EH (cell line): ENCODE measurements around the gene GATD1.

Experiments
- DNase-seq: peaks from one replicate; pipeline ENCODE4 v3.0.0-alpha.2; 2015; ENCODE audit warnings: low read depth

The GATD1 gene

DNA sequence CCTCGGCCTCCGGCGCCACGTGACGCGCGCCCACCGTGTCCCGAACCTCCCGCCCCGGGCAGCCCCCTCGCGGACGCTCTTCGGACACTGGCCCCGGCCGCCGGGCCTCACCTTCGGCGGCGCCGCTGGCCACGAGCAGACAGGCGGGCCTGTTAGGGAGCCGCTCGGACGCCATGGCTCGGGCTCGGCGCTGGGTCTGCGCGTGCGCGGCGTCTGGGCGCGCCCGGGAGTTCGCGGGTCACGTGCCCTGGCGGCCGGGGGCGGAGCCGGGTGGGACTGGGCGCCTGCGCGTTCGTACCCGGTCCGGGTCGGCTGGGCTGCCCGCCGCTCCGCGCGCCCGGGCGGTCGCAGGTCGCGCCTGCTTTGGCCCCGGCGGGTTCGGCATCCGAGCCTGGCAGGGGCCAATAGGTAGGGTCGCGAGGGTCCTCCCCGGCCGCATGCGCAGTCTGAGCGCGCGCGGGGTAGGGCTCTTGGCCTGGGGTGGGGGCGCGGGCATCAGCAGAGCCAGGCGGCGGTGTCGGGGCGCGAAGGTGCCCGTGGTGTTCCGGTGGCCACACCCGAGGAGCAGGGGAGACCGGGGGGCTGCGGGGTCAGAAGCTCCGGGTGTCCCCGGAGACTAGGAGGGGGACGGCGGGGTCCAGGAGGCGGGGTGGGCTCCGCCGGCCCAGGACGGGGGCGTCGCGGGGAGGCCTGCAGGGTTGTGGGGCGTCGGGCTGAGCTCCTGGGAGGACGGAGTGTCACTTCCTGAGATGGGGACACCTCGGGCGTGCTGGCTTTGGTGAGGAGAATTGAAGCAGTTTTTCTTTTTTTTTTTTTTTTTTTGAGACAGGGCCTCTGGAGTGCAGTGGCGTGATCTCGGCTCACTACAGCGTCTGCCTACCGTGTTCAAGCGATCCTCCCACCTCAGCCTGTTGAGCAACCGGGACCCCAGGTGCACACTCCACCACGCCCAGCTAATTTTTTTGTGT lies at the start of gene GATD1:
Gene GATD1, minus strand, starts transcription at position 200 of the 968 bp plus-strand sequence. Its CDS starts 25 bp downstream, at position 175.
- DNase-seq, result peak; percentile 86

DNA sequence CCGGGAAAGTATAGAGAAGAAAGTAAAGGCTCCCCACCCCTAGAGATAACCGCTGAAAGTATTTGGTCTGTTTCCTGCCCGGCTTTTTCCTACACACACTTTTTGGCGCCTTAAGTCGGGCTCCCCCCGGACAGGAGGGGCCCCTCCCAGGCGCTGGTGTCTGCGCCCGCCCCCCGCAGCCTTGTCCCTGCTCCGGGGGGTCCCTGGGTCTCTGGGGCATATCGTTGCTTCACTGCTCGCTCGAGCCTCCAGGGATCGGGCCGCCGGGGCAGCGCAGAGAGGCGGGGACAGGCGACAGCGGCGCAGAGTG lies 49.5 kb upstream of the GATD1 start:
- DNase-seq, result no peak

DNA sequence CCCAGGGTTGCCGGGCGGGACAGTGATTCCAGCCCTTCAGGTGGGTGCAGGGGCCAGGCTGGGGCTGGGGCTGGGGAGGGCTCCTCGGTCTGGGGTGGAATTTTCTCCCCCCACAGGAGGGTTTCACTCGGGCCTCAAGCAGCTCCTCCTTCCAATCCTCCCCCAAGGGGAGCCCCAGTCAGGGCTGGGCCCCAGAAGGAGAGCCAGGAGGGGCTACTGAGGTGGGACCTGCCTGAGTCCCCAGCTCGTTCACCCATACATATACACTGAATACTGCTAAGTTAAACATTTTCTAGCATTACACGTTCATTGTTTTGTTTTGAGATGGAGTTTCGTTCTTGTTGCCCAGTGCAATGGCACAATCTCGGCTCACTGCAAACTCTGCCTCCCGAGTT lies 48.9 kb upstream of the GATD1 start:
- DNase-seq, result no peak

- no peak for DNase-seq
Measured at GRCh38 chr11:825366-826226, 48.3 kb upstream of the GATD1 start.

DNA sequence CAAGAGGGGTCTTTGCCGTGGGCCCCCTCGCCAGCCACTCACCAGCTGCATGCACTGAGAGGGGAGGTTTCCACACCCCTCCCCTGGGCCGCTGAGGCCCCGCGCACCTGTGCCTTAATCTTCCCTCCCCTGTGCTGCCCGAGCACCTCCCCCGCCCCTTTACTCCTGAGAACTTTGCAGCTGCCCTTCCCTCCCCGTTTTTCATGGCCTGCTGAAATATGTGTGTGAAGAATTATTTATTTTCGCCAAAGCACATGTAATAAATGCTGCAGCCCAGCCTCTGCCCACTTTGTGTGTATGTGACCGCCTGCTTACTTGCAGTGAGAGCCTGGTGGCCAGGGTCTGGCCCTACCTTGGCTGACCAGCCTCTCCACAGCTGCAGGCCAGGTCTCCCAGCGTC lies 47.7 kb upstream of the GATD1 start:
- DNase-seq, result no peak

- DNase-seq, result no peak
Measured at GRCh38 chr11:824292-824880, 47.1 kb upstream of the GATD1 start.

GRCh38 chr11:823441-824291 lies 46.4 kb upstream of the GATD1 start:
- DNase-seq, result no peak

GRCh38 chr11:821512-822371 lies 44.5 kb upstream of the GATD1 start:
- DNase-seq, result no peak

GRCh38 chr11:820655-821511 lies 43.6 kb upstream of the GATD1 start:
- peak; percentile 83 for DNase-seq

DNA sequence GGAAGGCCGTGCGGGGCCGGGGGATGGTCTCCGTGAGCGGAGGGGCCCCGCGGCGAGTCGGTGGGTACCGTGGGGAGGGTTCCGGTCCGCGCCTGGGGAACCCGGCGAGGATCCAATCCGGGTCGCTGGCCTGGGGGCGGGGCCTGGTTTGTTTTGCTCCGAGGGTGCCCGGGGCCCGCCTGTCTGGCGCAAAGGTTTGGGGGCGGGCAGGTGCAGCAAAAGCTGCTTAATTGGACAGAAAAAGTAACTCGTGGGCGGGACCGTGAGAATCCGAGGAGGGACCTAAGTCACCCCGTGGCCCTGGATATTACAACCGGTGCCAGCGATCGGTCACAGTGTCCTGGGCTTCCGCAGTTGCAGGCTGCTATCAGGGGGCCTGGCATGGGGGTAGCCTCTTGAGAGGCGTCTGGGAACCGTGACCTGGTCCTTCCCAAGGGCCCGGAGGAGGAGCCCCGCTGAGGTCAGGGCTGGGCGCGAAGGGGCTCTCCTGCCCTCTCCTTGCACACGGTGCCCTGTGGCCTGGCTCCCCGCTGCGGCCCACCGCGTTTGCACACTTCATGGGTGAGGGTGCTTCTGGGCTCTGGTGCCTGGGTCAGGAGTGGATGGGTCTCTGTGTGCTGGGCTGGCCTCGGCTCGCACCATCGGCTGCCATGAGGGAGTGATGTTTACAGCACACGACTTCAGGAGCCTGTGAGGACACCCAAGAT lies 42.8 kb upstream of the GATD1 start:
- peak; percentile 83 for DNase-seq

DNA sequence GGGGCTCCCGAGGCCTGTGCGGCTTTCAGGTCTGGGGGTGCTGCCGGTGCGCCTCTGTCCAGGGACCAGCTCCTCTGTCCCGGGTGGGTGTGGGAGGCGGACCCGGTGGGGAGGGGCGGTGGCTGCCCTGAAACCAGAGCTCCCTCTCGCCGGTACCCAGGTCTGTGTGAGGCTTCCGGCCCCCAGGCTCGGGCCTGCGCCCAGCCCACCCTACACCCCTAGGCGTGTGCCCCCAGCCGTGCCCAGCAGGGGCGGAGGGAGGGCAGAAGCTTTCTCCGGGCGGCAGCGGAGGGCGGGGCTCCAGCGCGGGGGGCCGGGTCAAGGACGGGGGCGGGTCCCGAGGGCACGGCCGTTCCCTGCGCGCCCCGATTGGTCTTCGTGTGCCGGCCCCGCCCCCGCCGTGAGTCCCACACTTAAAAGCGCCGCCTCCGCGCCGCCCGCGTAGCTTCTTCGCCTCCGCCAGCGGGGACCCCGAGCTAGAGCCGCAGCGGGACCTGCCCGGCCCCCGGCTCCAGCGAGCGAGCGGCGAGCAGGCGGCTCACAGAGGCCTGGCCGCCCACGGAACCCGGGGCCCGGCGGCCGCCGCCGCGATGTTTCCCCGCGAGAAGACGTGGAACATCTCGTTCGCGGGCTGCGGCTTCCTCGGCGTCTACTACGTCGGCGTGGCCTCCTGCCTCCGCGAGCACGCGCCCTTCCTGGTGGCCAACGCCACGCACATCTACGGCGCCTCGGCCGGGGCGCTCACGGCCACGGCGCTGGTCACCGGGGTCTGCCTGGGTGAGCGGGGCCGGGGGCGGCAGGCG lies 42.0 kb upstream of the GATD1 start:
- DNase-seq, result peak; percentile 89

GRCh38 chr11:818396-819128 lies 41.3 kb upstream of the GATD1 start, which contains the start of gene PNPLA2:
TSS of gene PNPLA2 (plus strand) at chr11:818914. CDS start at chr11:819719, 805 bp downstream.
- DNase-seq, result peak; percentile 81

- no peak for DNase-seq
Measured at GRCh38 chr11:816433-816779, 39.1 kb upstream of the GATD1 start.

- no peak for DNase-seq
Measured at GRCh38 chr11:815675-816432, 38.6 kb upstream of the GATD1 start.

DNA sequence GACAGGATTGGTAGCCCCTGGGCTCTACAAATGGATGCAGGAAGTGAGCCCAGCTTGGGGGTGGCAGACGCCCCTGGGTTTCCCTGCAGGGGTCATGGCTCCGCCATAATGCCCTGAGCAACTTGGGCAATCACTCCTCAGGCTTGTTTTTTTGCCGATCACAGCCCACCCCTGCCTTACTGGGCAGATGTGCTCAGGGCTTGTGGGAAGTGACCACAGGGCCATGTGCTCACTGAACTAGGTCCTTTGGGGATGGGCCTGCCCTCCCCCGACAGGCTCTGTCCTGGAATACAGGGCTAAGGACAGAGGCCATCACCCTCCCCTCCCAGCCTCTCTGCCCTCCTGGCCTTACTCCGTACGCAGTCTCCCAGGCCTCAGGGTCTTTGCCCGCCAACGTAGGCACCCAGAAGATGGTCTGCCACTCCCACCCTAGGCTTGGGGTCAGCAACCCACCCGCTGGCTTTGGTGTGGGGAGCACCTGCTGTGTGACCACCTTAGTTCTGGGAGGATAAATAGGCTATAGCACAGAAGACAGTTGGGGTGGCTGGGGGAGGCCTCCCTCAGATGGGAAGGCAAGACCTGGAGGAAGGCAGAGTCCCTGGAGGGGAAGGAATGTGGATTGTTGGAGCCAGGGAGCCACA lies 36.3 kb upstream of the GATD1 start:
- no peak for DNase-seq

DNA sequence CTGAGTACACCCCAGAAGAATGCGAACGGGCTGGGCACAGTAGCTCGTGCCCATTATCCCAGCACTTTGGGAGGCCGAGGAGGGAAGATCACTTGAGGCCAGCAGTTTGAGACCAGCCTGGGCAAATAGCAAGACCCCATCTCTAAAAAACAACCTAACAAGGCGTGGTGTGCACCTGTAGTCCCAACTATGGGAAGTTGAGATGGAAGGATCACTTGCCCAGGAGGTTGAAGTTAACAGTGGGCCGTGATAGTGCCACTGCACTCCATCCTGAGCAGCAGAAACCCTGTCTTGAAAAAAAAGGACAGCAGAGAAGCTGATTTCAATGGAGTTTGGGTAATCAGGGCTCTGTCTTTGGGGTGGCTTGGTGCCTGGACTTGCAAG lies 35.8 kb upstream of the GATD1 start:
- no peak for DNase-seq
